ENCODE measurements around the gene GPC5.

GRCh38 chr13:92297971-92298942 lies 899.8 kb downstream of the GPC5 start:
- no peak for TF ChIP-seq CTCF (IDR thresholded peaks at IDR 0.05 in 4 of 5, conservative IDR thresholded peaks at IDR 0.05 in 1 of 5)
- no peak for TF ChIP-seq POLR2A (IDR thresholded peaks at IDR 0.05)

Measured in gastrocnemius medialis (tissue), 4 donors.